ENCODE data around the gene BLM. TPM values are rescaled to one million over a fixed set of nuclear protein-coding genes. Genes with fewer than 3 reads are reported as not detected.

Gene BLM
- polyA plus RNA-seq, 1 of the 3 experiments (the other 2 are of a cell fraction) = 2.7 TPM

GRCh38 chr15:90718232-90718631 lies 1.1 kb downstream of the BLM start:
- TF ChIP-seq FOXM1 (IDR thresholded peaks at IDR 0.05; ENCODE audit: low read depth) (no peak), GABPA (IDR thresholded peaks at IDR 0.05; ENCODE audit: low read depth) (no peak), USF2 (IDR thresholded peaks at IDR 0.05; ENCODE audit: borderline replicate concordance, low read depth, low read length) (no peak), GATA2 (CRISPR knock-in tag; IDR thresholded peaks at IDR 0.05) (no peak), NFIC (IDR thresholded peaks at IDR 0.05; ENCODE audit: borderline replicate concordance) (no peak), REST (IDR thresholded peaks at IDR 0.05; ENCODE audit: low read depth, low read length) (no peak), MAX (IDR thresholded peaks at IDR 0.05; ENCODE audit: low read depth) (no peak), ZBTB33 (IDR thresholded peaks at IDR 0.05; ENCODE audit: borderline replicate concordance, low read depth) (no peak), TEAD4 (IDR thresholded peaks at IDR 0.05; ENCODE audit: borderline replicate concordance, insufficient read depth) (no peak), RFX5 (IDR thresholded peaks at IDR 0.05; ENCODE audit: low read length) (no peak), ELF1 (IDR thresholded peaks at IDR 0.05) (no peak), NRF1 (IDR thresholded peaks at IDR 0.05; ENCODE audit: low read depth, low read length) (no peak), FOSL2 (IDR thresholded peaks at IDR 0.05; ENCODE audit: borderline replicate concordance, low read depth) (no peak), MEF2A (IDR thresholded peaks at IDR 0.05; ENCODE audit: borderline replicate concordance, low read depth) (no peak), CHD2 (IDR thresholded peaks at IDR 0.05; ENCODE audit: low read length, partially characterized antibody) (no peak), EZH2phosphoT487 (IDR thresholded peaks at IDR 0.05; ENCODE audit: borderline replicate concordance, low read depth) (no peak), JUND (IDR thresholded peaks at IDR 0.05) (no peak), RCOR1 (IDR thresholded peaks at IDR 0.05; ENCODE audit: low read length) (no peak), FOXJ3 (CRISPR knock-in tag; IDR thresholded peaks at IDR 0.05) (no peak), RXRA (IDR thresholded peaks at IDR 0.05; ENCODE audit: borderline replicate concordance, low read depth) (no peak)
- POLR2A ChIA-PET = no interaction called here
- WGBS (ENCODE audit: low lambda C conversion rate) = 42% methylated on average over 5 of the region's 5 CpGs

More at GRCh38 chr15:90718232-90718631, 1.1 kb downstream of the BLM start:
- H2AFZ ChIP-seq (ENCODE audit: low read depth) = peak overlapping the region; percentile 95
- no peak for DNase-seq
- H3K27me3 ChIP-seq (ENCODE audit: insufficient read depth) = no peaks in the 10 kb centered on the region
- peak overlapping the region; percentile 68; the same call in 1 of the 2 replicates for H3K9ac ChIP-seq
- peaks cover 12% of the 10 kb centered on the region for H3F3A ChIP-seq (replicated peaks; ENCODE audit: insufficient read depth)
- no peaks in the 10 kb centered on the region for H3K36me3 ChIP-seq (replicated peaks in 1 of 2; ENCODE audit: control insufficient read depth in 1 of 2, insufficient read depth in 2 of 2, low read length in 1 of 2)
- H3K4me3 ChIP-seq (ENCODE audit: low read depth in 2 of 2, low read length in 1 of 2) = peak overlapping the region; percentile 71 to 81; a peak in 3 of 4 replicates
- H3K4me2 ChIP-seq = peak overlapping the region; percentile 82
- H3K79me2 ChIP-seq (ENCODE audit: insufficient read depth) = peaks cover 47% of the 10 kb centered on the region
- no peaks in the 10 kb centered on the region for H4K20me1 ChIP-seq (ENCODE audit: insufficient read depth)
- H3K9me3 ChIP-seq = no peaks in the 10 kb centered on the region
- CTCF ChIA-PET = interaction anchor here (1.4 to 2.1 kb wide), 4 partner anchors 70 to 215 kb away, joined by 3 to 9 read pairs (median 8); partner anchors contain the start of gene HDDC3
- no peaks in the 10 kb centered on the region for H3K9me2 ChIP-seq
- H3K27ac ChIP-seq (ENCODE audit: low read depth in 2 of 2, low read length in 1 of 2) = no peak overlapping the region
- peaks cover 6 to 9% of the 10 kb centered on the region in 2 experiments; a peak in 3 of 4 replicates for H3K4me1 ChIP-seq (ENCODE audit: control insufficient read depth in 1 of 2, insufficient read depth in 2 of 2, low read depth in 1 of 2, low read length in 1 of 2)

Data from SK-N-SH (cell line).